GM12878 (cell line): ENCODE data around the gene AGO4. TPM values are rescaled to one million over a fixed set of nuclear protein-coding genes. Genes with fewer than 3 reads are reported as not detected.

Source experiments
- ATAC-seq: fragments of 200-7000 bp; cut with Tn5 transposase; 3 replicates; pipeline ENCODE4 v1.9.1; 2020; ENCODE audit warnings: mild to moderate bottlenecking, moderate library complexity
- BruUV-seq: library from RNA; stranded (reverse); fragments of 400-500 nt; replicated peaks from 2 replicates; lab custom pipeline; 2021; lab: Mats Ljungman, UMichigan
- CTCF ChIA-PET: fragments of 300-600 bp; sonication (Branson Sonifier 250); formaldehyde crosslinking; extraction: SDS; loops from one replicate; lab custom pipeline; 2021; ENCODE audit warnings: inconsistent platforms; lab: Yijun Ruan, JAX
- POLR2A ChIA-PET: fragments of 350-600 bp; formaldehyde crosslinking; extraction: SDS; loops from one replicate; lab custom pipeline; 2021; ENCODE audit warnings: inconsistent platforms; lab: Charles Lee
- RAD21 ChIA-PET: fragments of 300-600 bp; sonication (Branson Sonifier 250); formaldehyde crosslinking; loops from one replicate; lab custom pipeline; 2023; ENCODE audit warnings: antibody characterized with exemption; ENCODE audit not compliant: unreplicated experiment; lab: Charles Lee
- SMC1A ChIA-PET: fragments of 300-600 bp; sonication (Branson Sonifier 250); formaldehyde crosslinking; loops from one replicate; lab custom pipeline; 2023; ENCODE audit not compliant: unreplicated experiment, uncharacterized antibody; lab: Charles Lee
- DNase-seq: peaks from one replicate; pipeline ENCODE4 v3.0.0-alpha.2; 2011; ENCODE audit warnings: low read depth, low spot score
- FAIRE-seq: peaks from 3 replicates; lab custom pipeline; 2011; peaks lifted over from hg19 to GRCh38; lab: Jason Lieb, UNC
- H2AFZ ChIP-seq: 2 replicates; pipeline ENCODE4 v1.6.0; 2011; ENCODE audit warnings: low read depth, low read length, control low read depth; ENCODE audit not compliant: control insufficient read depth
- H3K27ac ChIP-seq: 2 replicates; pipeline ENCODE4 v1.5.1; 2011; ENCODE audit warnings: control low read depth; ENCODE audit not compliant: control insufficient read depth, insufficient read depth
- H3K27me3 ChIP-seq, 2 experiments: replicated peaks in 1 of 2; 2 replicates each; pipeline versions ENCODE4 v1.6.0 to v1.6.1; 2011; ENCODE audit warnings: low read length in 1 of 2; ENCODE audit not compliant: control insufficient read depth in 2 of 2, insufficient read depth in 2 of 2
- H3K36me3 ChIP-seq, 2 experiments: 2 replicates each; pipeline ENCODE4 v1.5.1; 2011; ENCODE audit warnings: low read length in 1 of 2; ENCODE audit not compliant: control insufficient read depth in 2 of 2, insufficient read depth in 2 of 2
- H3K4me1 ChIP-seq: 2 replicates; pipeline ENCODE4 v1.6.1; 2011; ENCODE audit warnings: mild to moderate bottlenecking, low read length, moderate library complexity, mixed read lengths; ENCODE audit not compliant: control insufficient read depth, insufficient read depth
- H3K4me2 ChIP-seq: 2 replicates; pipeline ENCODE4 v1.6.0; 2011; ENCODE audit warnings: control low read depth; ENCODE audit not compliant: control insufficient read depth, insufficient read depth
- H3K4me3 ChIP-seq: fragments of 200-600 bp; sonication (generic); 2 replicates; pipeline ENCODE4 v1.5.1; 2016
- H3K79me2 ChIP-seq: 2 replicates; pipeline ENCODE4 v1.6.0; 2011; ENCODE audit warnings: low read length; ENCODE audit not compliant: control insufficient read depth, insufficient read depth
- H3K9ac ChIP-seq: 2 replicates; pipeline ENCODE4 v1.8.0; 2011; ENCODE audit warnings: low read length, control low read depth, mixed read lengths; ENCODE audit not compliant: control insufficient read depth, insufficient read depth
- H3K9me3 ChIP-seq: replicated peaks from 3 replicates; pipeline ENCODE4 v1.5.1; 2011; ENCODE audit warnings: mild to moderate bottlenecking, low read length; ENCODE audit not compliant: control insufficient read depth, insufficient read depth
- H4K20me1 ChIP-seq: 2 replicates; pipeline ENCODE4 v1.6.0; 2011; ENCODE audit not compliant: control insufficient read depth, insufficient read depth
- RUNX3 ChIP-seq: IDR thresholded peaks from 2 replicates; pipeline ENCODE4 v1.6.1; 2012; ENCODE audit warnings: low read length, inconsistent platforms
- SRF ChIP-seq, 2 experiments: IDR thresholded peaks; 2 replicates each; pipeline ENCODE4 v1.6.1; 2011; ENCODE audit warnings: low read depth in 2 of 2, low read length in 2 of 2, mild to moderate bottlenecking in 1 of 2, moderate library complexity in 1 of 2
- WGBS: methylation state at CpG from one replicate; pipeline ENCODE4 v1.1.6; 2016; ENCODE audit warnings: low lambda C conversion rate; ENCODE audit not compliant: insufficient replicate concordance, insufficient coverage; ENCODE audit errors: missing lambda C conversion rate; 5-methylcytosine and 5-hydroxymethylcytosine counted together
- in situ Hi-C: fragments of 300-500 bp; cut with MboI; formaldehyde crosslinking; loops from 9 replicates; pipeline ENCODE4 v1.14.3; 2018; ENCODE audit warnings: mixed read lengths
- intact Hi-C: fragments of 100-400 bp; cut with micrococcal nuclease; formaldehyde crosslinking; loops from one replicate; pipeline ENCODE4 v1.14.2; 2022; ENCODE audit not compliant: unreplicated experiment
- polyA plus RNA-seq, 11 experiments: library from polyadenylated mRNA; depleted of rRNA in 4 of 11; unstranded in 6 of 11; stranded (reverse) in 5 of 11; fragments of >200 nt; fragmentation: Nextera tagmentation in 4 of 11; fragmentation: Illumina TruSeq in 1 of 11; extraction: Ambion mirVana in 4 of 11; extraction: Trizol in 1 of 11; gene quantifications; 1 replicate in 1 of 11; 2 replicates in 10 of 11; pipeline versions ENCODE4 v1.2.1 to v1.2.3, GENCODE V29; 2011 to 2016; ENCODE audit warnings: inconsistent platforms in 2 of 11, missing spikeins in 2 of 11, low read depth in 1 of 11
- total RNA-seq, 4 experiments: library from RNA; depleted of rRNA in 3 of 4; stranded (reverse); fragments of >200 nt in 3 of 4; fragmentation: Illumina TruSeq in 1 of 4; extraction: Trizol in 1 of 4; gene quantifications; 2 replicates each; pipeline versions ENCODE4 v1.2.1 to v1.2.3, GENCODE V29; 2013 to 2021
- TF ChIP-seq, protein P1 (sequence below): fragments of 450-650 bp; formaldehyde crosslinking; IDR thresholded peaks from 2 replicates; pipeline ENCODE4 v1.4.0; 2022; ENCODE audit warnings: mild to moderate bottlenecking, moderate library complexity
- TF ChIP-seq, protein P2 (sequence below): IDR thresholded peaks from 2 replicates; pipeline ENCODE4 v1.6.1; 2012; ENCODE audit warnings: mild to moderate bottlenecking, low read depth, low read length

The AGO4 gene
- total and polyA plus RNA-seq, 10 of the 15 experiments (the other 5 are each of a cell fraction or from before 2014, with no cell fraction given) = 1.2 to 7.9 (median 3.2) TPM

DNA sequence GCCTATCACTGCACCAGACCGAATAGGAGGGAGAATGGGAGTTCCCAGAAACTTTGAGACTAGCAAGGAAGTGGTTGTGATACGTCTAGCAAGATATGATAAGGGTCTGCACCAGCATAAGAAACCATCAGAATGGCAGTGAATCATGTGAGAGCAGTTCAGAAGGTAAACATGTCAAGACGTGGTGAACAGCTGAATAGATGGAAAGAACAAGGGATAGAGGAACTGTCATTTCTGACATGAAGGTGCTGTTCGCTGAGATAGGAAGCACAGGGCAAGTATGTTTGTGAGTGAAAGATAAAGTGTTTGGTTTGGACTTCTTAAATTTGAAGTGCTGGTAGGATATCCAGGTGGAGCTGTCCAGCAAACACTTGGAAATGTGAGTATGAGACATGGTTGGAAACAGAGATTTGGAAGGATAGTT lies 74.0 kb downstream of the AGO4 start:
- ChIA-PET SMC1A (interaction anchor here (0.6 kb wide), 1 partner anchor 298 kb away, joined by 3 read pairs; no protein-coding TSS in a partner anchor), CTCF (interaction anchor here (0.6 to 1.7 kb wide), 10 partner anchors 10 to 517 kb away, joined by 3 to 7 read pairs (median 3); no protein-coding TSS in a partner anchor), RAD21 (interaction anchor here (1.1 kb wide), 1 partner anchor 24 kb away, joined by 4 read pairs; no protein-coding TSS in a partner anchor), POLR2A (interaction anchor here (1.1 kb wide), 1 partner anchor 51 kb away, joined by 3 read pairs; no protein-coding TSS in a partner anchor)
- WGBS = 18% methylated on average over 4 of the region's 4 CpGs
- intact Hi-C loops = loop anchor here (2.0 to 10.0 kb wide), 2 partner anchors 49 to 203 kb away; partner anchors contain the start of genes ADPRS, AGO3 and TEKT2
- TF ChIP-seq, protein P1, sequence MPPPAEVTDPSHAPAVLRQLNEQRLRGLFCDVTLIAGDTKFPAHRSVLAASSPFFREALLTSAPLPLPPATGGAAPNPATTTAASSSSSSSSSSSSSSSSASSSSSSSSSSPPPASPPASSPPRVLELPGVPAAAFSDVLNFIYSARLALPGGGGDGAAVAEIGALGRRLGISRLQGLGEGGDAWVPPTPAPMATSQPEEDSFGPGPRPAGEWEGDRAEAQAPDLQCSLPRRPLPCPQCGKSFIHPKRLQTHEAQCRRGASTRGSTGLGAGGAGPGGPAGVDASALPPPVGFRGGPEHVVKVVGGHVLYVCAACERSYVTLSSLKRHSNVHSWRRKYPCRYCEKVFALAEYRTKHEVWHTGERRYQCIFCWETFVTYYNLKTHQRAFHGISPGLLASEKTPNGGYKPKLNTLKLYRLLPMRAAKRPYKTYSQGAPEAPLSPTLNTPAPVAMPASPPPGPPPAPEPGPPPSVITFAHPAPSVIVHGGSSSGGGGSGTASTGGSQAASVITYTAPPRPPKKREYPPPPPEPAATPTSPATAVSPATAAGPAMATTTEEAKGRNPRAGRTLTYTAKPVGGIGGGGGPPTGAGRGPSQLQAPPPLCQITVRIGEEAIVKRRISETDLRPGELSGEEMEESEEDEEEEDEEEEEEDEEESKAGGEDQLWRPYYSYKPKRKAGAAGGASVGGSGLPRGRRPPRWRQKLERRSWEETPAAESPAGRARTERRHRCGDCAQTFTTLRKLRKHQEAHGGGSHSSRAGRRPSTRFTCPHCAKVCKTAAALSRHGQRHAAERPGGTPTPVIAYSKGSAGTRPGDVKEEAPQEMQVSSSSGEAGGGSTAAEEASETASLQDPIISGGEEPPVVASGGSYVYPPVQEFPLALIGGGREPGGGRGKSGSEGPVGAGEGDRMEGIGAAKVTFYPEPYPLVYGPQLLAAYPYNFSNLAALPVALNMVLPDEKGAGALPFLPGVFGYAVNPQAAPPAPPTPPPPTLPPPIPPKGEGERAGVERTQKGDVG (CRISPR knock-in tag) = no peak
- TF ChIP-seq, protein P2, sequence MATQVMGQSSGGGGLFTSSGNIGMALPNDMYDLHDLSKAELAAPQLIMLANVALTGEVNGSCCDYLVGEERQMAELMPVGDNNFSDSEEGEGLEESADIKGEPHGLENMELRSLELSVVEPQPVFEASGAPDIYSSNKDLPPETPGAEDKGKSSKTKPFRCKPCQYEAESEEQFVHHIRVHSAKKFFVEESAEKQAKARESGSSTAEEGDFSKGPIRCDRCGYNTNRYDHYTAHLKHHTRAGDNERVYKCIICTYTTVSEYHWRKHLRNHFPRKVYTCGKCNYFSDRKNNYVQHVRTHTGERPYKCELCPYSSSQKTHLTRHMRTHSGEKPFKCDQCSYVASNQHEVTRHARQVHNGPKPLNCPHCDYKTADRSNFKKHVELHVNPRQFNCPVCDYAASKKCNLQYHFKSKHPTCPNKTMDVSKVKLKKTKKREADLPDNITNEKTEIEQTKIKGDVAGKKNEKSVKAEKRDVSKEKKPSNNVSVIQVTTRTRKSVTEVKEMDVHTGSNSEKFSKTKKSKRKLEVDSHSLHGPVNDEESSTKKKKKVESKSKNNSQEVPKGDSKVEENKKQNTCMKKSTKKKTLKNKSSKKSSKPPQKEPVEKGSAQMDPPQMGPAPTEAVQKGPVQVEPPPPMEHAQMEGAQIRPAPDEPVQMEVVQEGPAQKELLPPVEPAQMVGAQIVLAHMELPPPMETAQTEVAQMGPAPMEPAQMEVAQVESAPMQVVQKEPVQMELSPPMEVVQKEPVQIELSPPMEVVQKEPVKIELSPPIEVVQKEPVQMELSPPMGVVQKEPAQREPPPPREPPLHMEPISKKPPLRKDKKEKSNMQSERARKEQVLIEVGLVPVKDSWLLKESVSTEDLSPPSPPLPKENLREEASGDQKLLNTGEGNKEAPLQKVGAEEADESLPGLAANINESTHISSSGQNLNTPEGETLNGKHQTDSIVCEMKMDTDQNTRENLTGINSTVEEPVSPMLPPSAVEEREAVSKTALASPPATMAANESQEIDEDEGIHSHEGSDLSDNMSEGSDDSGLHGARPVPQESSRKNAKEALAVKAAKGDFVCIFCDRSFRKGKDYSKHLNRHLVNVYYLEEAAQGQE = peak; percentile 53; the same call in 1 of the 2 replicates
- TF ChIP-seq RUNX3 (no peak), SRF (IDR thresholded peaks at IDR 0.05; ENCODE audit: low read depth in 2 of 2, low read length in 2 of 2) (no peak)
- Histone ChIP-seq H2AFZ (no peak overlapping the region), H3K4me3 (no peak overlapping the region), H3K4me1 (peaks cover 6% of the 10 kb centered on the region; the same call in 1 of the 2 replicates), H3K4me2 (no peak overlapping the region), H3K9ac (no peak overlapping the region), H3K9me3 (no peaks in the 10 kb centered on the region), H3K36me3 (no peaks in the 10 kb centered on the region), H3K79me2 (peaks cover 9% of the 10 kb centered on the region), H3K27ac (no peak overlapping the region), H4K20me1 (no peaks in the 10 kb centered on the region), H3K27me3 (no peaks in the 10 kb centered on the region)
- FAIRE-seq = no peak
- no peak for DNase-seq
- no peak for ATAC-seq
- no TSS peak for BruUV-seq
- in situ Hi-C loops = no loop called here
